Measurements from ENCODE around the gene LSMEM2.
"Not testable (repeated sequence)": the region's sequence is repeated elsewhere in the genome, so short reads cannot be mapped to it uniquely, and the experiment has no call there.

Gene LSMEM2

GRCh38 chr3:50246517-50246954, 32.4 kb upstream of the LSMEM2 start:
- DNase-seq = peak; percentile 82

GRCh38 chr3:50248387-50248786, 30.5 kb upstream of the LSMEM2 start:
- DNase-seq = no peak

GRCh38 chr3:50249457-50249856, 29.4 kb upstream of the LSMEM2 start:
- DNase-seq = no peak

GRCh38 chr3:50250514-50250913, 28.4 kb upstream of the LSMEM2 start:
- no peak for DNase-seq

- no peak for DNase-seq
Measured at GRCh38 chr3:50251220-50251619, 27.7 kb upstream of the LSMEM2 start.

GRCh38 chr3:50254577-50255250, 24.2 kb upstream of the LSMEM2 start:
- DNase-seq = no peak

GRCh38 chr3:50255251-50255615, 23.7 kb upstream of the LSMEM2 start:
- DNase-seq = no peak

GRCh38 chr3:50256978-50257890, 21.7 kb upstream of the LSMEM2 start:
- DNase-seq = peak; percentile 58

- no peak for DNase-seq
Measured at GRCh38 chr3:50258029-50258680, 20.7 kb upstream of the LSMEM2 start.

GRCh38 chr3:50258979-50259378, 19.9 kb upstream of the LSMEM2 start:
- DNase-seq = no peak

GRCh38 chr3:50259432-50260026, 19.4 kb upstream of the LSMEM2 start:
- DNase-seq = no peak

- peak; percentile 86 for DNase-seq
Measured at GRCh38 chr3:50260027-50260941, 18.6 kb upstream of the LSMEM2 start.

GRCh38 chr3:50260942-50261441, 17.9 kb upstream of the LSMEM2 start:
- no peak for DNase-seq

GRCh38 chr3:50261505-50261904, 17.4 kb upstream of the LSMEM2 start:
- DNase-seq = no peak

GRCh38 chr3:50262200-50262599, 16.7 kb upstream of the LSMEM2 start:
- DNase-seq = not testable (repeated sequence)

GRCh38 chr3:50262778-50263177, 16.1 kb upstream of the LSMEM2 start:
- no peak for DNase-seq

GRCh38 chr3:50263478-50264382, 15.2 kb upstream of the LSMEM2 start:
- DNase-seq = no peak

- DNase-seq = no peak
Measured at GRCh38 chr3:50264383-50264963, 14.4 kb upstream of the LSMEM2 start.

- DNase-seq = no peak
Measured at GRCh38 chr3:50264964-50265485, 13.9 kb upstream of the LSMEM2 start.

- no peak for DNase-seq
Measured at GRCh38 chr3:50265571-50265970, 13.3 kb upstream of the LSMEM2 start.

Data from CD4-positive, alpha-beta T cell treated with Interleukin-17A for 4 hours (primary cell).